CD14-positive monocyte (primary cell): ENCODE results near the gene GYS1. TPM values are rescaled to one million over a fixed set of nuclear protein-coding genes. Genes with fewer than 3 reads are reported as not detected.

Experiments used
- DNase-seq, 3 donors: peaks; one replicate each; pipeline ENCODE4 v3.0.0-alpha.2; 2011 to 2022
- H2AFZ ChIP-seq: 2 replicates; pipeline ENCODE4 v1.6.0; 2012; ENCODE audit warnings: mild to moderate bottlenecking, low read depth, low read length, inconsistent platforms; ENCODE audit not compliant: insufficient read depth, poor library complexity, severe bottlenecking
- H3K27ac ChIP-seq, 2 donors: 1 replicate in 1 of 2; 2 replicates in 1 of 2; pipeline ENCODE4 v1.5.1; 2012 to 2013; ENCODE audit warnings: low read length in 2 of 2, control low read depth in 1 of 2, inconsistent platforms in 1 of 2, low read depth in 1 of 2, mild to moderate bottlenecking in 1 of 2
- H3K27me3 ChIP-seq, 2 donors: one replicate each; pipeline versions ENCODE4 v1.6.0 to v1.6.1; 2011 to 2013; ENCODE audit warnings: low read length in 2 of 2; ENCODE audit not compliant: control insufficient read depth in 2 of 2, insufficient read depth in 2 of 2
- H3K36me3 ChIP-seq, 2 donors: replicated peaks in 1 of 2; 1 replicate in 1 of 2; 2 replicates in 1 of 2; pipeline versions ENCODE4 v1.5.1 to v1.6.1; 2012 to 2013; ENCODE audit warnings: low read length in 2 of 2, control low read depth in 1 of 2, inconsistent platforms in 1 of 2, mild to moderate bottlenecking in 1 of 2; ENCODE audit not compliant: insufficient read depth in 2 of 2, control insufficient read depth in 1 of 2
- H3K4me1 ChIP-seq, 2 donors: 1 replicate in 1 of 2; 2 replicates in 1 of 2; pipeline versions ENCODE4 v1.5.1 to v1.6.1; 2012 to 2013; ENCODE audit warnings: low read length in 2 of 2, control low read depth in 1 of 2, inconsistent platforms in 1 of 2, mild to moderate bottlenecking in 1 of 2, moderate library complexity in 1 of 2; ENCODE audit not compliant: insufficient read depth in 2 of 2, control insufficient read depth in 1 of 2
- H3K4me2 ChIP-seq: replicated peaks from 2 replicates; pipeline ENCODE3; 2012; ENCODE audit warnings: low read length, moderate library complexity, mild to moderate bottlenecking; ENCODE audit not compliant: poor library complexity, severe bottlenecking; ENCODE audit errors: extremely low read depth
- H3K4me3 ChIP-seq, 3 experiments: fragments of 200-600 bp in 1 of 3; sonication (generic) in 1 of 3; replicated peaks in 1 of 3; 1 replicate in 2 of 3; 2 replicates in 1 of 3; pipeline ENCODE4 v1.5.1; 2011 to 2013; ENCODE audit warnings: low read length in 3 of 3, mild to moderate bottlenecking in 3 of 3, control low read depth in 2 of 3, low read depth in 2 of 3, inconsistent platforms in 1 of 3, moderate library complexity in 1 of 3
- H3K79me2 ChIP-seq: 2 replicates; pipeline ENCODE4 v1.6.0; 2012; ENCODE audit warnings: mild to moderate bottlenecking, control low read depth, inconsistent platforms, low read length, moderate library complexity; ENCODE audit not compliant: insufficient read depth
- H3K9ac ChIP-seq: 2 replicates; pipeline ENCODE4 v1.6.0; 2017; ENCODE audit warnings: low read length, mild to moderate bottlenecking; ENCODE audit not compliant: insufficient read depth, poor library complexity, severe bottlenecking
- H3K9me3 ChIP-seq, 2 donors: replicated peaks in 1 of 2; 1 replicate in 1 of 2; 2 replicates in 1 of 2; pipeline versions ENCODE4 v1.5.1 to v1.6.1; 2012 to 2013; ENCODE audit warnings: low read length in 2 of 2, control low read depth in 1 of 2; ENCODE audit not compliant: control insufficient read depth in 1 of 2, insufficient read depth in 1 of 2
- H4K20me1 ChIP-seq: 2 replicates; pipeline ENCODE4 v1.6.0; 2012; ENCODE audit warnings: mild to moderate bottlenecking, low read length, control low read depth, moderate library complexity; ENCODE audit not compliant: insufficient read depth
- H3K27ac Mint-ChIP-seq, 7 donors: one replicate each; pipeline ENCODE4 v1.8.0; 2020; ENCODE audit warnings: mild to moderate bottlenecking in 7 of 7, mixed read lengths in 7 of 7, moderate library complexity in 6 of 7, inconsistent platforms in 2 of 7
- H3K27me3 Mint-ChIP-seq, 3 donors: one replicate each; pipeline ENCODE4 v1.8.0; 2021 to 2022; ENCODE audit warnings: low read depth in 3 of 3, mild to moderate bottlenecking in 3 of 3, mixed read lengths in 3 of 3, moderate library complexity in 3 of 3, inconsistent platforms in 1 of 3
- H3K36me3 Mint-ChIP-seq, 2 donors: one replicate each; pipeline ENCODE4 v1.8.0; 2020; ENCODE audit warnings: mixed read lengths in 2 of 2, inconsistent platforms in 1 of 2, mild to moderate bottlenecking in 1 of 2
- H3K4me1 Mint-ChIP-seq: one replicate; pipeline ENCODE4 v1.8.0; 2020; ENCODE audit warnings: mild to moderate bottlenecking, mixed read lengths
- H3K4me3 Mint-ChIP-seq, 2 donors: one replicate each; pipeline ENCODE4 v1.8.0; 2020; ENCODE audit warnings: mild to moderate bottlenecking in 2 of 2, mixed read lengths in 2 of 2, moderate library complexity in 1 of 2
- H3K9me3 Mint-ChIP-seq, 7 donors: one replicate each; pipeline ENCODE4 v1.8.0; 2020 to 2022; ENCODE audit warnings: mixed read lengths in 7 of 7, mild to moderate bottlenecking in 6 of 7, moderate library complexity in 6 of 7, inconsistent platforms in 2 of 7
- WGBS: methylation state at CpG from one replicate; pipeline ENCODE4 v1.1.5; 2013; ENCODE audit warnings: missing lambda C conversion rate; ENCODE audit not compliant: insufficient coverage; 5-methylcytosine and 5-hydroxymethylcytosine counted together
- intact Hi-C, 2 donors: fragments of 100-400 bp; cut with micrococcal nuclease; formaldehyde crosslinking; loops; one replicate each; pipeline versions ENCODE4 v1.15.0 to v1.15.1; 2023
- polyA plus RNA-seq, 3 donors: library from polyadenylated mRNA; depleted of rRNA in 1 of 3; unstranded in 2 of 3; stranded (reverse) in 1 of 3; fragments of 300-500 nt in 2 of 3; fragments of >200 nt in 1 of 3; fragmentation: Illumina TruSeq in 2 of 3; gene quantifications; 1 replicate in 2 of 3; 2 replicates in 1 of 3; pipeline ENCODE4 v1.2.3, GENCODE V29; 2012 to 2021
- TF ChIP-seq, protein P1 (sequence below): fragments of 200-600 bp; IDR thresholded peaks from one replicate; pipeline ENCODE4 v1.8.0; 2022; ENCODE audit warnings: antibody characterized with exemption, mild to moderate bottlenecking

Gene GYS1
- polyA plus RNA-seq, 3 donors: 13.3 to 26.0 (median 21.3) TPM

- H4K20me1 ChIP-seq: no peaks in the 10 kb centered on the region
- Mint-ChIP-seq H3K27me3 (peaks cover 12 to 23% (median 22%) of the 10 kb centered on the region in 3 donors), H3K27ac (no peak overlapping the region), H3K4me1 (peaks cover 17% of the 10 kb centered on the region), H3K4me3 (no peak overlapping the region), H3K9me3 (peaks cover 0 to 8% (median 5%) of the 10 kb centered on the region in 7 donors), H3K36me3 (peaks cover 58 to 77% of the 10 kb centered on the region in 2 donors)
- no peak overlapping the region for H3K4me2 ChIP-seq
- 97% methylated on average over 24 of the region's 32 CpGs for WGBS
- no peak overlapping the region for H2AFZ ChIP-seq
- no peak overlapping the region for H3K4me3 ChIP-seq
- no peaks in the 10 kb centered on the region for H3K9me3 ChIP-seq
- DNase-seq: no peak
- TF ChIP-seq, protein P1, sequence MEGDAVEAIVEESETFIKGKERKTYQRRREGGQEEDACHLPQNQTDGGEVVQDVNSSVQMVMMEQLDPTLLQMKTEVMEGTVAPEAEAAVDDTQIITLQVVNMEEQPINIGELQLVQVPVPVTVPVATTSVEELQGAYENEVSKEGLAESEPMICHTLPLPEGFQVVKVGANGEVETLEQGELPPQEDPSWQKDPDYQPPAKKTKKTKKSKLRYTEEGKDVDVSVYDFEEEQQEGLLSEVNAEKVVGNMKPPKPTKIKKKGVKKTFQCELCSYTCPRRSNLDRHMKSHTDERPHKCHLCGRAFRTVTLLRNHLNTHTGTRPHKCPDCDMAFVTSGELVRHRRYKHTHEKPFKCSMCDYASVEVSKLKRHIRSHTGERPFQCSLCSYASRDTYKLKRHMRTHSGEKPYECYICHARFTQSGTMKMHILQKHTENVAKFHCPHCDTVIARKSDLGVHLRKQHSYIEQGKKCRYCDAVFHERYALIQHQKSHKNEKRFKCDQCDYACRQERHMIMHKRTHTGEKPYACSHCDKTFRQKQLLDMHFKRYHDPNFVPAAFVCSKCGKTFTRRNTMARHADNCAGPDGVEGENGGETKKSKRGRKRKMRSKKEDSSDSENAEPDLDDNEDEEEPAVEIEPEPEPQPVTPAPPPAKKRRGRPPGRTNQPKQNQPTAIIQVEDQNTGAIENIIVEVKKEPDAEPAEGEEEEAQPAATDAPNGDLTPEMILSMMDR: no peak
- H3K9ac ChIP-seq: no peak overlapping the region
- intact Hi-C loops: no loop called here
- peaks cover 19 to 22% of the 10 kb centered on the region in 2 donors for H3K4me1 ChIP-seq
- H3K27me3 ChIP-seq: peaks cover 9 to 23% of the 10 kb centered on the region in 2 donors
- H3K36me3 ChIP-seq: peaks cover 53 to 60% of the 10 kb centered on the region in 2 donors
- no peak overlapping the region for H3K27ac ChIP-seq
- H3K79me2 ChIP-seq: no peaks in the 10 kb centered on the region
Observed at GRCh38 chr19:49014123-49014869, 21.2 kb upstream of the GYS1 start.

DNA sequence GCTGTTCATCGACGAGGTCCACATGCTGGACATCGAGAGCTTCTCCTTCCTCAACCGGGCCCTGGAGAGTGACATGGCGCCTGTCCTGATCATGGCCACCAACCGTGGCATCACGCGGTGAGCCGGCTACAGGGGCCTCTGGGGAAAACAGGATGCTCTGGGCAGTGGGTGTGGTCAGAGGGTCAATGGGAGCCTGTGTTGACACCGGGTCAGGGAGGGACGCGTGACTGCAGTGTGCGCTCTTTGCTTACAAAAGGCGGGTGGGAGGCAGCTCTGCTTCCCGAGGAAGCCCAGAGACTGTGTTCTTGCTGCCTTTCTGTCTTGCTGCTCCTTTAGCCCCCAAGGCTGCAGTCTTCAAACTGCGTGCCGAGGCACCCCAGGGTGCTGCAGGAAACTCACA lies 18.1 kb upstream of the GYS1 start:
- Histone ChIP-seq H3K9ac (no peak overlapping the region), H3K79me2 (no peaks in the 10 kb centered on the region), H3K36me3 (peaks cover 64 to 76% of the 10 kb centered on the region in 2 donors), H3K4me1 (no peaks in the 10 kb centered on the region), H3K4me3 (no peak overlapping the region), H3K4me2 (no peak overlapping the region), H3K27me3 (no peaks in the 10 kb centered on the region), H3K9me3 (no peaks in the 10 kb centered on the region), H2AFZ (no peak overlapping the region), H3K27ac (no peak overlapping the region), H4K20me1 (no peaks in the 10 kb centered on the region)
- no peak overlapping the region for H3K4me3 Mint-ChIP-seq
- peaks cover 60 to 89% of the 10 kb centered on the region in 2 donors for H3K36me3 Mint-ChIP-seq
- intact Hi-C loops: no loop called here
- H3K27ac Mint-ChIP-seq: no peak overlapping the region
- TF ChIP-seq, protein P1: no peak
- WGBS: 100% methylated on average over 8 of the region's 17 CpGs
- DNase-seq: no peak
- H3K9me3 Mint-ChIP-seq: no peaks in the 10 kb centered on the region
- no peaks in the 10 kb centered on the region for H3K4me1 Mint-ChIP-seq
- H3K27me3 Mint-ChIP-seq: peaks cover 0 to 2% (median 0%) of the 10 kb centered on the region in 3 donors
